Activated CD8-positive, alpha-beta memory T cell treated with anti-CD3 and anti-CD28 coated beads for 36 hours (primary cell): ENCODE measurements around the gene KCNIP4. TPM values are rescaled to one million over a fixed set of nuclear protein-coding genes. Genes with fewer than 3 reads are reported as not detected.

Experiments used
- CTCF ChIA-PET: fragments of 350-600 bp; sonication (Branson Sonifier 250); formaldehyde crosslinking; loops from one replicate; lab custom pipeline; 2021; ENCODE audit warnings: antibody characterized with exemption; lab: Charles Lee
- POLR2A ChIA-PET: fragments of 350-600 bp; sonication (Branson Sonifier 250); formaldehyde crosslinking; loops from one replicate; lab custom pipeline; 2021; ENCODE audit warnings: antibody characterized with exemption; lab: Charles Lee
- total RNA-seq, 2 experiments: library from RNA; stranded (reverse); gene quantifications; one replicate each; pipeline ENCODE4 v1.2.3, GENCODE V29; 2021

Gene KCNIP4
- total RNA-seq, 2 experiments from 2014 or later = not detected

GRCh38 chr4:20696815-20697214 lies 1251.8 kb downstream of the KCNIP4 start:
- CTCF ChIA-PET = no interaction called here
- POLR2A ChIA-PET = no interaction called here

- POLR2A ChIA-PET = no interaction called here
- CTCF ChIA-PET = no interaction called here
Measured at GRCh38 chr4:20687864-20688263, 1260.7 kb downstream of the KCNIP4 start.

GRCh38 chr4:20684852-20685763 lies 1263.5 kb downstream of the KCNIP4 start:
- ChIA-PET CTCF (interaction anchor here (0.9 to 1.4 kb wide), 4 partner anchors 11 to 256 kb away, joined by 3 to 4 read pairs (median 4); no protein-coding TSS in a partner anchor), POLR2A (no interaction called here)

GRCh38 chr4:20683766-20684165 lies 1264.8 kb downstream of the KCNIP4 start:
- CTCF ChIA-PET = interaction anchor here (0.6 to 1.0 kb wide), 2 partner anchors 39 to 268 kb away, joined by 3 read pairs; no protein-coding TSS in a partner anchor
- POLR2A ChIA-PET = no interaction called here

GRCh38 chr4:20682853-20683252 lies 1265.7 kb downstream of the KCNIP4 start:
- POLR2A ChIA-PET = no interaction called here
- CTCF ChIA-PET = interaction anchor here (1.0 to 1.3 kb wide), 2 partner anchors 267 to 288 kb away, joined by 3 to 4 read pairs; no protein-coding TSS in a partner anchor

DNA sequence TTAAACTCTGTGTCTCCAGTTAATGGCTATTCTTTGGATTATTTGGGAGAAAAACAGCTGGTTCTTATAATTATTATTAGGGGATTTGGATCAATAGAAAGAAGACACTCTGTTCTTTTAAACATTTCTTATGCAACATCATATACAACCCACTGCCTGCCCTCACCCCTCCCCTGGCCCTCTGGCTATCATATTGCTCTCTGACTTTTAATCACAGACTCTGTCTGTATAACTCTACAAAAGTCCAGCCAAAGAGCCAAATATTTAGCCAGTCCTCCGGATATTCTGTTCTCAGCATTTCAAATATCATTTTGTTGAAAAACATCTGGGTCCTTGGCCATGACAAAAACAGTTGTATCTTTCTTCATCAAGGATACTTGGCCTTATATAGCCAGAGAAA lies 1267.3 kb downstream of the KCNIP4 start:
- CTCF ChIA-PET = no interaction called here
- POLR2A ChIA-PET = no interaction called here

DNA sequence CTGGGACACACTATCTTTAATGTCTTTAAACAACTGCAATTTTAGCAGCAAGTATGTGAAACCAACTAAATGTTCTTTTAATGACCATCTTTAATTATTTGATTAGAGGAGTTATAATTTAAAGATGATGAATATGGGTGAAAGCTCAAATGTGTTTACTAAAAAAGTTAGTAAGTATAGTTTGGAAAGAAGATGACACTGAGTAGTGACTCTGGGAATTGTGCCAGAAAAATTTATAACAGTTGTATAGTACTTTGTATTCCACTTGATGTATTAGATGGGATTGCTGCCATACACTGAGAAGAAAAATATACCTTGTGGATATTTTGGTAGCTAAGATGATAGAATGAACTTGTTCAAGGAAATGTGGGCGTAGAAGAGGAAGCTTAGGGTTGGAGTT lies 1267.8 kb downstream of the KCNIP4 start:
- CTCF ChIA-PET = no interaction called here
- POLR2A ChIA-PET = no interaction called here

DNA sequence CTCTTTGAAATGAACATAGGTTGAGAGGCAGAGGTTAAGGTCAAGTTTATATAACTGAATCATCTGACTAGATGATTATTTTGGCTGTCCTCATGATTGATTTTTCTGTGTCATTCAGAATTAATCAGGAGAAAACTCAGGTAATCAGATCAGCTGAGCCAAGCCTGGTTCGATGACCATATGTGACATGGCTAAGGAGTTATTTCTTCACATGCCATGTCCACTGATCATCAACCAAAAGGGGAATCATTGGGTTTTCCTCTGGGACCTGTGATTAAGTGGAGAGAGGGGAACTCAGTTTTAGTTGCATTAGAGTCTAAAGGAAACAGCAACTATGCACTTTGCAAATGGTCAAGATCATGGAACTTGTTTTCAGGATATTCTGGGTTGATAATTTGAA lies 1268.6 kb downstream of the KCNIP4 start:
- ChIA-PET POLR2A (no interaction called here), CTCF (no interaction called here)
